Astrocyte of the spinal cord (primary cell): ENCODE data around the gene STXBP5.

Experiments used
- DNase-seq: peaks from one replicate; pipeline ENCODE4 v3.0.0; 2011; ENCODE audit warnings: low read depth, low spot score
- H3K4me3 ChIP-seq: 2 replicates; pipeline ENCODE4 v1.5.1; 2011; ENCODE audit warnings: low read depth, mild to moderate bottlenecking, low read length, moderate library complexity
- CTCF ChIP-seq: IDR thresholded peaks from 2 replicates; pipeline ENCODE4 v1.5.1; 2012; ENCODE audit warnings: low read depth, mild to moderate bottlenecking, low read length, inconsistent platforms
- in situ Hi-C: cut with HindIII; loops from 2 replicates; pipeline ENCODE4 v1.10.0; 2017; ENCODE audit warnings: low sequenced_read_pairs

Gene STXBP5

DNA sequence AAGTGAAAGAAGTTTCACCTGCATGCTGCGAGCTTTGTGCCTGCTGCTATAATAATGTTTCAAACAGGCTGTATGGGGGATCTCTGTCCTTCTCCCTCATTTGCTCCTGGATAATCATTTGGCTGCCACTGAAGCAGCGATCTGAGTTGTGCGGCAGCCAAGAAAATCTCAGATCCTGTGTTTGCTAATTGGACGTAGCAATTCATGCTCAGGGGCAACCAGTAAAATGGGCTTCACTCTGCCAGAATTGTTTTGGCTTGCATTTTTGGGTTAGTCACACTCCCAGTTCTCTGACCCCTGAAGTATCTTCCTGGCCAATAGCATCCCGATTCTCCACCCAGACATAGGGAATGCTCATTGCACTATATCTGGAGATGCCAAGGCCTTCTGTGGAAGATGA is 13.7 kb upstream of the STXBP5 start:
- H3K4me3 ChIP-seq: no peak overlapping the region
- in situ Hi-C loops: no loop called here
- no peak for TF ChIP-seq CTCF
- DNase-seq: no peak

DNA sequence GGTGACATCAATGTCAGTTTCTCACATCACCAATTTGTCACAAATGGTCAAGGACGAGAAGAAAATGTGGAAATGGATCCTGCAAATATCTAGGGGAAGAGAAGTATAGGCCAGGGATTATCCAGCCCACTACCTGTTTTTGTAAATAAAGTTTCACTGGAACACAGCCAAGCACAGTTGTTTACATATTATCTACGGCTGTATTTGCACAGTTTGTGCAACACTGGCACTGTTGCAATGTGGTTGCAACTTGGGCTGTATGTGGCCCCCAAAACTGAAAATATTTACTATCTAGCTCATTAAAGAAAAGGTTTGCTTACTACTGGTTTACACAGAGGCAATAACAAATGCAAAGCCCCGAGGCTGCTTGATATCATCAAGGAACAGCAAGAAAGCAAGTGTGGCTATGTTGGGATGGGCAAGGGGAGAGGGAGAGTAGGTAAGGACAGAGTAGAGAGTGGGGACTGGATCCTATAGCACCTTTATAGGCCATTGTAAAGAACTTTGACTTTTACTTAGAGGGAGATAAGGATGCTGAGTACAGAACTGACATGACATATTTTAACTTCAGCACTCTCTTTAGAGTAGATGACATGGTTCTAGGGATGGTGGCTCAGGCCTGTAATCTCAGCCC is 11.8 kb upstream of the STXBP5 start:
- no peak overlapping the region for H3K4me3 ChIP-seq
- no peak for TF ChIP-seq CTCF
- in situ Hi-C loops: no loop called here
- DNase-seq: no peak

DNA sequence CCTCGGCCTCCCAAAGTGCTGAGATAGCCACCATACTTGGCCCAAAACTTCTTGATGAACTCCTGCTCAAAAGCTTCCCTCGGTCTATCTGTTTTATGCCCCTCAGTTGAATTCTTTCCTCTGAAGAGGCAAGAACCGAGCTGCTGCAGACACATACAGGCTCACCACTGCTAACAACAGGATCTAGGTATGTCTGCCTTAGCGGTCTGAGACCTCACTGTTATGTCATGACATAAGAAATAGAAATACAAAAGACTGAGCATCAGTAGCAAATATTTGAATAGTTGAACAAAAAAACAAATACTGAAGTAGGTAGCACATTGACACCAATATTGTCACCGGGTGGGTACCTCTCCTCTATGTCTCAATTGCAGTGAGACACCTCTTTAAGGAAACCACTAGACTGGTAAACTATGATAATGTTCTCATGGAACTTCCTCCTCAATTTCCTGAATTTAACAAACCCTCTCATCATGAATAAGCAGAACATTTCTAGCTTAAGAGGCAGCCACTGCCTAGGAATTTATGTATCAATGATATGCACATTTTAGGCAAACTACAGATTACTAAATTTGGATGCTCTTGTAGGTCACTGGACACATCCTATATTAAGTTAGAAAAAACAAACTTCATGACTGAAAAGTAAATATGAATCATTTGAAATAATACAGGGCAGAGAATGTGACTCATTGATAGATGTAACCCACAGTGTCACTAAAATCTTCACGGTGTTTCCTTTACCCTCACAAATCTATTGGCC is 9.4 kb upstream of the STXBP5 start:
- no peak overlapping the region for H3K4me3 ChIP-seq
- no peak for DNase-seq
- in situ Hi-C loops: no loop called here
- TF ChIP-seq CTCF: no peak

- TF ChIP-seq CTCF: no peak
- no peak for DNase-seq
- in situ Hi-C loops: no loop called here
- H3K4me3 ChIP-seq: no peak overlapping the region
Observed at GRCh38 chr6:147195510-147195909, 8.7 kb upstream of the STXBP5 start.

GRCh38 chr6:147195987-147196386 is 8.2 kb upstream of the STXBP5 start:
- no peak overlapping the region for H3K4me3 ChIP-seq
- in situ Hi-C loops: no loop called here
- DNase-seq: no peak
- TF ChIP-seq CTCF: no peak

DNA sequence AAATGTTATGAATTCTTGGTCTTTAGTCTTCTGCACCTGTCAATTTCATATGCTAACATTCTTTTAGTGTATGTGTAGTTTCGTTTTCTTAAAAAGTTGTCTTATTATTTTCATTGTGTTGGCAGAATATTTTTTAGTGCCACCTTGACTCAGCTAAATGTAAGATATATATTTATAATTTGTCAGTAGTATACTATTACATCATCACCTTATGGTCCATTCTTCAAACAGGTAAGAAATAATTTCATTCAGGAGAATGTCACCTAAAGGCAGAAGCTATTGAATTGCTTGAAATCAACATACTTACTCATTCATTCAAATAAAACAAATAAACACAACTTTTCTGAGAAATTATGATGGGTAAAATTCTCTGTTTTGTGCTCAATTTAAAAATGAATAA is 3.5 kb upstream of the STXBP5 start:
- H3K4me3 ChIP-seq: no peak overlapping the region
- in situ Hi-C loops: no loop called here
- TF ChIP-seq CTCF: no peak
- no peak for DNase-seq
